ES-I3 (cell line): ENCODE data around the gene AAGAB.
"Not testable (repeated sequence)": the region's sequence is repeated elsewhere in the genome, so short reads cannot be mapped to it uniquely, and the experiment has no call there.

Experiments used
- H3K36me3 ChIP-seq: 2 replicates; pipeline ENCODE4 v1.6.1; 2013; ENCODE audit warnings: mild to moderate bottlenecking, low read length, control low read depth, moderate library complexity; ENCODE audit not compliant: insufficient read depth
- H3K4me1 ChIP-seq: 2 replicates; pipeline ENCODE4 v1.6.1; 2013; ENCODE audit warnings: mild to moderate bottlenecking, control low read depth, low read length; ENCODE audit not compliant: insufficient read depth
- H3K9ac ChIP-seq: 2 replicates; pipeline ENCODE4 v1.6.1; 2013; ENCODE audit warnings: low read depth, mild to moderate bottlenecking, low read length, moderate library complexity
- H3K9me3 ChIP-seq: 2 replicates; pipeline ENCODE4 v1.6.1; 2013; ENCODE audit warnings: mild to moderate bottlenecking, low read length, moderate library complexity; ENCODE audit not compliant: control insufficient read depth, insufficient read depth

The AAGAB gene

DNA sequence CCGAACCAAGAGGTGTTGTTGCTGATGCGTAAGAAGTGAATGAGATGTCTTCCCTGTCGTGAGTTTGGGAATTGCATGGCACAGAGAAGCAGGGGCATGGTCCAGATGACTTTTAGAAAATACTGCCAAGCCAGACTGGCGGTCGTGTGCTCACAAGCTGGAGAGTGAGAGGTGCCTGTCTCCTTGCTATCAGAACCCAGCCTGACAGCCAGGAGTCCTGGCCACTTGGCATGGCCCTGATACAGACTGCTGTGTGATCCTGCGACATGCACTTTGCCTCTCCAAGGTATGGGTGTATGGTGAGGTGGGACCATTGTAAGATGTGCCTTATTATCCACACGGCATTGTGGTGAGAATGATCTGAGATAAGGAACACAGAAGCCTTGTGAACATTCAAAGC is 96.1 kb downstream of the AAGAB start:
- Histone ChIP-seq H3K36me3 (peaks cover 3% of the 10 kb centered on the region; the same call in 1 of the 2 replicates), H3K9ac (no peak overlapping the region), H3K4me1 (peaks cover 7% of the 10 kb centered on the region; the same call in 1 of the 2 replicates)

DNA sequence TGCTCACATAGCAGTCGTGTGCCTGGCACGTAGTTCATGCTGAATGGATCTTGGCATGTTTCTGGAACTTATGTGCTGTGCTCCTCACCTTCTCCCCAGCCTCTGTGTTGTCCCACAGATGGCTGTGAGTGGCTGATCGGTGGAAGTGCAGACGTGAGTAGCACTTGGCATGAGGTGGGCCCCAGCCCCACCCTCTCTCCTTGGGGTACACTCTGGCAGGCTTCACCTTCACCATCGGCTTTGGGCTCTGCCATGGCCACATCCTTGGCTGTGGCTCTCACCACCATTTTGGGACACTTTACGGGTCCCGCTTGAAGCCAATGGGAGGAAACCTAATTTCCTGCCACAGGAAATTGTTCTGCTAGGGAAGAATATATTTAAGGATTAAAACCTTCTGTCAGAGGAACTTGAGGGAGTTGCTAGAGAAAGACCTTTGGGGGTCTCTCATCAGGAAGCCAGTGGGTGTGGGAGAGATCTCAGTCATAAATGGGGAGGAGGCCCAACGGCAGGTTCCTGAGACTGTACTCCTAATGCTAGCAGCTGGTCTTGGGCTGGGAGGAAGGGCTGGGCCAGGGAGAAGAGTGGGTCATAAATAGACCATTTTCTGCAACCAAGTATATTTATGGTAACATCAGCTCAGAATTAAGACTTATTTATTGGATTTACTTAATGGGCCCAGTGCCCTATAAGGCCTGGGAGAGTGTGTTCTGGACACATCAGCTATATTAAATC is 96.8 kb downstream of the AAGAB start:
- peaks cover 13% of the 10 kb centered on the region for H3K4me1 ChIP-seq
- H3K9me3 ChIP-seq, result no peaks in the 10 kb centered on the region
- peaks cover 3% of the 10 kb centered on the region; the same call in 1 of the 2 replicates for H3K36me3 ChIP-seq
- no peak overlapping the region for H3K9ac ChIP-seq

More for the DNA sequence above, 96.1 kb downstream of the AAGAB start:
- no peaks in the 10 kb centered on the region for H3K9me3 ChIP-seq

DNA sequence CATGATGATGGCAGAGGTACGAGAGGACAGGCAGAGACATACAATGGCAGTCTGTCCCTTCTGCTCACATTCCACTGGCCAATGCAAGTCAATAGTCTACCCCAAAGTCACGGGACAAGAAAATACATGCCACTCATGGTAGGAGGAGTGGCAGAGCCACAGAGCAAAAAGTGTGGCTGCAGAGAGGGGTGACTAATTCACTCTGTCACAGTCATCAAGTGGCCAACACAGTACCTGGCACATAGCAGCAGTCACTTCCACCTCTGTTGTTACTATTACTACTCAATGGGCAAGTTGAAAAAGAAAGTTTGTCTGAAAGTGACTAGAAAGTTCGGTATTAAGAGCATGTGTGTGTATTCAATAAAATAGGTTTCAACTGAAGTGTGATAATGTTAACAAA is 97.6 kb downstream of the AAGAB start:
- Histone ChIP-seq H3K4me1 (peaks cover 20% of the 10 kb centered on the region), H3K36me3 (peaks cover 3% of the 10 kb centered on the region; the same call in 1 of the 2 replicates)

DNA sequence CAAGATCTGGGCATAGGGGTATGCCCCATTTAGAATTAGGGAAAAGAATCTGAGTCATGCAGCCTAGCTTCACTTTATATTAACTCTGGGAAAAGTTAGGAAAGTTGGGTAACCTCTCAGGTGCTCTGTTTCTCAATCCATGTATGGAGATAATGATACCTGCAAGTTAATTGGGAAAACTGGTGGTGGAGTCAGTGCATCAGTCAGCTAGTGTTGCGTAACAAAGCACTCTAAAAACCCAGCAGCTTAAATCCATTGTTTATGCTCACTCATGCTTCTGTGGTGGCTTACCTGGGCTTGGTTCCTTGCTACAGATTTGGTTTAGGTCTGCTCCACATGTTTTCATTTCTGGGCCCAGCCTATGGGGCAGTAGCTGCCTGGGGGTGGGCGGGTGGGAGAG is 98.0 kb downstream of the AAGAB start:
- Histone ChIP-seq H3K9ac (no peak overlapping the region), H3K9me3 (no peaks in the 10 kb centered on the region), H3K4me1 (peaks cover 17% of the 10 kb centered on the region), H3K36me3 (peaks cover 3% of the 10 kb centered on the region; the same call in 1 of the 2 replicates)

More for the DNA sequence above, 97.6 kb downstream of the AAGAB start:
- Histone ChIP-seq H3K9ac (no peak overlapping the region), H3K9me3 (no peaks in the 10 kb centered on the region)

DNA sequence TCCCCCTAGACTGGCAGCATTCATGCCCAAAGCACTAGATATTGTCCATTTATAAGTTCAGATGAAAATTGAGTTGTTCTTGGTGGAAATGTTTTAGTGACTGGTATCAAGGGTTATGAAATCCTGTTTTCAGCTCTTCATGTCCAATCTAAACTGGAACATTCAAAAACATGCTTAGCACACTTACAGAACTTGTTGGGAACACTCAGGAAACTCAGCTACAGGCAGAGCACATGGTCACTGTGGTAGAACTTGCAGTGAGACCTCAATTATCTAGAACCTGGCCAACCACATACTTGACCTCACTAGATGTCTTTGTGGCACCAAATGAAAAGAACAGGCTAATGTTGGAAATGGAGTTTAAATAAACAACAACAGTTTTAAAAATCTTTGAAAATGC is 100.2 kb downstream of the AAGAB start:
- Histone ChIP-seq H3K4me1 (peaks cover 28% of the 10 kb centered on the region), H3K36me3 (peaks cover 3% of the 10 kb centered on the region; the same call in 1 of the 2 replicates), H3K9me3 (no peaks in the 10 kb centered on the region), H3K9ac (no peak overlapping the region)

- H3K4me1 ChIP-seq, result peaks cover 40% of the 10 kb centered on the region
- not testable (repeated sequence) for H3K9me3 ChIP-seq, H3K36me3 ChIP-seq, H3K9ac ChIP-seq
These were observed 101.4 kb downstream of the AAGAB start for GRCh38 chr15:67153044-67153443.

- no peak overlapping the region for H3K9ac ChIP-seq
- H3K9me3 ChIP-seq, result no peaks in the 10 kb centered on the region
- H3K4me1 ChIP-seq, result peaks cover 46% of the 10 kb centered on the region
- H3K36me3 ChIP-seq, result peaks cover 3% of the 10 kb centered on the region; the same call in 1 of the 2 replicates
These were observed 102.0 kb downstream of the AAGAB start for GRCh38 chr15:67152429-67152828.
